MV-4-11 (cell line): Measurements from ENCODE around the gene RAB3C.

Experiments
- DNase-seq: peaks from one replicate; lab custom pipeline; 2025; lab: John Stamatoyannopoulos, UW

RAB3C gene

GRCh38 chr5:58827463-58827862 lies 244.6 kb downstream of the RAB3C start:
- DNase-seq, result no peak

- DNase-seq, result no peak
Observed at GRCh38 chr5:58828258-58828657, 245.4 kb downstream of the RAB3C start.

- peak; percentile 3 for DNase-seq
Observed at GRCh38 chr5:58834242-58835225, 251.7 kb downstream of the RAB3C start.

GRCh38 chr5:58836351-58836750 lies 253.5 kb downstream of the RAB3C start:
- no peak for DNase-seq

GRCh38 chr5:58838729-58839128 lies 255.9 kb downstream of the RAB3C start:
- no peak for DNase-seq

GRCh38 chr5:58842852-58843251 lies 260.0 kb downstream of the RAB3C start:
- DNase-seq, result peak; percentile 18

GRCh38 chr5:58844395-58844794 lies 261.5 kb downstream of the RAB3C start:
- no peak for DNase-seq

GRCh38 chr5:58847041-58847440 lies 264.2 kb downstream of the RAB3C start:
- no peak for DNase-seq

- DNase-seq, result no peak
Observed at GRCh38 chr5:58849223-58849622, 266.3 kb downstream of the RAB3C start.

- peak; percentile 26 for DNase-seq
Observed at GRCh38 chr5:58849921-58850667, 267.2 kb downstream of the RAB3C start.

GRCh38 chr5:58851153-58851552 lies 268.3 kb downstream of the RAB3C start:
- DNase-seq, result no peak

GRCh38 chr5:58851571-58851970 lies 268.7 kb downstream of the RAB3C start:
- no peak for DNase-seq

GRCh38 chr5:58852566-58852965 lies 269.7 kb downstream of the RAB3C start:
- no peak for DNase-seq

- peak; percentile 87 for DNase-seq
Observed at GRCh38 chr5:58854441-58854840, 271.6 kb downstream of the RAB3C start.

- DNase-seq, result peak; percentile 33
Observed at GRCh38 chr5:58855851-58856739, 273.2 kb downstream of the RAB3C start.

- DNase-seq, result no peak
Observed at GRCh38 chr5:58857609-58858008, 274.7 kb downstream of the RAB3C start.

GRCh38 chr5:58860680-58861079 lies 277.8 kb downstream of the RAB3C start:
- DNase-seq, result peak; percentile 82

GRCh38 chr5:58868931-58869330 lies 286.1 kb downstream of the RAB3C start:
- no peak for DNase-seq

GRCh38 chr5:58871648-58872242 lies 288.9 kb downstream of the RAB3C start:
- peak; percentile 4 for DNase-seq

- DNase-seq, result no peak
Observed at GRCh38 chr5:58872670-58873273, 289.9 kb downstream of the RAB3C start.

- peak; percentile 1 for DNase-seq
Observed at GRCh38 chr5:58875599-58875998, 292.7 kb downstream of the RAB3C start.
